ENCODE results near the gene MYO18A.
"Not testable (repeated sequence)": the region's sequence is repeated elsewhere in the genome, so short reads cannot be mapped to it uniquely, and the experiment has no call there.

MYO18A gene, protein sequence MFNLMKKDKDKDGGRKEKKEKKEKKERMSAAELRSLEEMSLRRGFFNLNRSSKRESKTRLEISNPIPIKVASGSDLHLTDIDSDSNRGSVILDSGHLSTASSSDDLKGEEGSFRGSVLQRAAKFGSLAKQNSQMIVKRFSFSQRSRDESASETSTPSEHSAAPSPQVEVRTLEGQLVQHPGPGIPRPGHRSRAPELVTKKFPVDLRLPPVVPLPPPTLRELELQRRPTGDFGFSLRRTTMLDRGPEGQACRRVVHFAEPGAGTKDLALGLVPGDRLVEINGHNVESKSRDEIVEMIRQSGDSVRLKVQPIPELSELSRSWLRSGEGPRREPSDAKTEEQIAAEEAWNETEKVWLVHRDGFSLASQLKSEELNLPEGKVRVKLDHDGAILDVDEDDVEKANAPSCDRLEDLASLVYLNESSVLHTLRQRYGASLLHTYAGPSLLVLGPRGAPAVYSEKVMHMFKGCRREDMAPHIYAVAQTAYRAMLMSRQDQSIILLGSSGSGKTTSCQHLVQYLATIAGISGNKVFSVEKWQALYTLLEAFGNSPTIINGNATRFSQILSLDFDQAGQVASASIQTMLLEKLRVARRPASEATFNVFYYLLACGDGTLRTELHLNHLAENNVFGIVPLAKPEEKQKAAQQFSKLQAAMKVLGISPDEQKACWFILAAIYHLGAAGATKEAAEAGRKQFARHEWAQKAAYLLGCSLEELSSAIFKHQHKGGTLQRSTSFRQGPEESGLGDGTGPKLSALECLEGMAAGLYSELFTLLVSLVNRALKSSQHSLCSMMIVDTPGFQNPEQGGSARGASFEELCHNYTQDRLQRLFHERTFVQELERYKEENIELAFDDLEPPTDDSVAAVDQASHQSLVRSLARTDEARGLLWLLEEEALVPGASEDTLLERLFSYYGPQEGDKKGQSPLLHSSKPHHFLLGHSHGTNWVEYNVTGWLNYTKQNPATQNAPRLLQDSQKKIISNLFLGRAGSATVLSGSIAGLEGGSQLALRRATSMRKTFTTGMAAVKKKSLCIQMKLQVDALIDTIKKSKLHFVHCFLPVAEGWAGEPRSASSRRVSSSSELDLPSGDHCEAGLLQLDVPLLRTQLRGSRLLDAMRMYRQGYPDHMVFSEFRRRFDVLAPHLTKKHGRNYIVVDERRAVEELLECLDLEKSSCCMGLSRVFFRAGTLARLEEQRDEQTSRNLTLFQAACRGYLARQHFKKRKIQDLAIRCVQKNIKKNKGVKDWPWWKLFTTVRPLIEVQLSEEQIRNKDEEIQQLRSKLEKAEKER (N-terminal part only)

DNA sequence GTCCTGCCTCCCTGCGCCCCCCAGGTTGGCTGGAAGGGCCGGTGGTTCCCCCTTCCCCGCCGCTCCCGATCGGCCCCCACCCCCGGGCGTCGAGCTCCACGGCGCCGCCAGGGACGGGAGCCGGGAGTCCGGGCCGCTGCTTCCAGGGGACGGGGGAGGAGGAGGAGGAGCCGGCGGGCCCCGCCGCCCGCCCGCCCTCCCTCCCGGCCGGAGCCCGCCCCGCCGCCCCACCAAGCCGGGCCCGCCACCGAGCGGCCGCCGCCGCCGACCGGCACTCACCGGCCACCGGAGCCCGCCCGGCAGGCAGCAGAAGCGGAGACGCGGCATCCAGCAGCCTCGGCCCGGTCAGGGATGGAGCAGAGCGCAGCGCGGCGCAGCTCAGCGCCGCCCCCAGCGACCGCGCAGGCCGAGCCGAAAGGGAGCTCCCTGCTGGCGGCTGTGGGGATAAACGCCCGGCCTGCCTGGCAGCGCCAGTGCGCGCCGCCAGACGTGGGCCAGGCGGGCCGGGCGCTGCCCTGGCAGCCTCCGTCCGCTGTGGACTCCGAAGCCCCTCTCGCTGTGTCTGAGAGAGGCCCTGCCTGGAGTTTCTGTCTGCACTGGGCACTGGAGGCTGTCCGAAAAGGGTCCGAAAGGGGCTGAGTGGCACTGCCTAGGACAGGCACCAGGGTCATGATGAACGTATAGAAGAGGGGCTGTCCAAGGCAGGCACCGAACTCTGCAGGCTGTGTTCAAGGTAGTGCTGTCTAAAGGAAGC, at the start of gene MYO18A:
Gene MYO18A, minus strand, starts transcription at position 365 of the 754 bp plus-strand sequence. CDS start 13,458 bp downstream, outside the sequence.
- no peak for TF ChIP-seq ZNF274 (IDR thresholded peaks at IDR 0.05; ENCODE audit: low read depth, low read length)
- peak within 1 kb of the TSS; percentile 27; the same call in 1 of the 2 replicates for H3K4me3 ChIP-seq (ENCODE audit: low read length)

DNA sequence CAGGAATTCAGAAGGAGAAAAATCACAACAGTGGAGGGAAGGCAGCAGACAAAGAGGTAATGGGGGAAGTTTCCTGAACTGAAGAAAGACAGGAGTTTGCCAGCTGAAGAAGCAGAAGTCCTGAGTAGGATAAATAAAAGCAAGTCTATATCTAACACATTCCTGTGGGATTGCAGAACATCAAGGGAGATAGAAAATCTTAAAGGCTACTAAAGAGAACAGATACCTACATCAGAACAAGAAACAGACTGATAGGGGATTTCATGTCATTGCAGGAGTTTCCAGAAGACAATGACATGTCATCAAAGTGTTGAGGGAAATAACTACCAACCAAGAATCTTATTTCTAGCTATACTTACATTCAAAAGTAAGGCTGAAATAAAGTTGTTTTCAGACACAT, 45.2 kb upstream of the MYO18A start:
- no peak overlapping the region for H3K4me3 ChIP-seq (ENCODE audit: low read length)
- TF ChIP-seq ZNF274 (IDR thresholded peaks at IDR 0.05; ENCODE audit: low read depth, low read length), result no peak

DNA sequence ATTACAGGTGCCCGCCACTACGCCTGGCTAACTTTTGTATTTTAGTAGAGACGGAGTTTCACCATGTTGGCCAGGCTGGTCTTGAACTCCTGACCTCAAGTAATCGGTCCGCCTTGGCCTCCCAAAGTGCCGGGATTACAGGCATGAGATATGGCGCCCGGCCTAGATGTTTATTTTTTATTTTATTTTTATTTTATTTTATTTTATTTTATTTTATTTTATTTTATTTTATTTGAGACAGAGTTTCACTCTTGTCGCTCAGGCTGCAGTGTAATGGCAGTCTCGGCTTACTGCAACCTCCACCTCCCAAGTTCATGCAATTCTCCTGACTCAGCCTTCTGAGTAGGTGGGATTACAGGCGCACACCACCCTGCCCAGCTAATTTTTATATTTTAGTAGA, 41.1 kb upstream of the MYO18A start:
- H3K4me3 ChIP-seq (ENCODE audit: low read length), result not testable (repeated sequence)

DNA sequence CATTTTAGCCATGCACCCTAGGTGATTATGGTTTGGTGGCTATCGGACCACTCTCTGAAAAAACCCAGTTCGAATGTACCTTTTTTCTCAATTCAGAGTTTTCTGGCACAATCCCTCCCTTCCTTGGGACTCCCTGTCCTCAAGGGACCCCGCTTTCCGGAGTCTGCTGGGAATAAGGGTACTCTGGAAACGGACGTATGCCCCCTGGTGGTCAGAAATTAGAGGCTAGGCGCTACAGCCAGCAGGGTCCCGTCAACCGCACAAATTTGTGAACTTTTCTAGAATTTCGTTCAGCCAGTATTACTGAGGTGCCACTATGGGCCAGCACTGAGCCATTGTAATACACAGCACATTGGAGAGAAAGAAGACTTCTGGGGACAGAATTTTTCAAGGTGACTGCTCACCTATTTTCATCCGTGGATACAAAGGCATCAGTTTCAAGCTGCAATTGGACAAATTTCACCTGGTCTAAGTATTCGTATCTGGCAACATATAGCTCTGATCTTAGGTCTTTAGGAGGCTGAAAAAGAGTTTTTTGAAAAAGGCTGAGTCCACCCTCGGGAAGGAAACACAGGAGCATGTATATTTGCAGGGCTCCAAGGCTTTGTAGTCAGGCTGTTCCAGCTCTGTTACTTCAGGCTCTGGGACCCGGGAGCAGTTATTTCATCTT, 39.3 kb upstream of the MYO18A start:
- H3K4me3 ChIP-seq (ENCODE audit: low read length), result no peak overlapping the region

DNA sequence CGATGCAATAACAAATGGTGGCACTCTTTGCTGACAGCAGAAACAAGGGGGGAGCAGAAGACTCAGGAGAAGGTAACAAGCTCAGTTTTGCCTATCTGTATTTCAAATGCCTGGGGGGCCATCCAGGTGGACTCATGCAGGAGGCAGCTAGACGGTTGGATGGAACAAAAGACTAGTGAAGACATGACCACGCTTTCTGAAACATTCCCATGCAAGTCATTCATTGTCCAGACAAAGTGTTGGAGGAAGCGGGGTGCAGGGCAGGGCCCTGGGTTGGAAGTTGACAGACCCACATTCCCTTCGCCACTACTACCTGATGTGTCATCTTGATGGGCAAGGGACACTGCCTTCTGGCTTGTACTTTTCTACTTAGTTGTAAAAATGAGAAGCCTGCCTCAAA, 36.7 kb upstream of the MYO18A start:
- no peak overlapping the region for H3K4me3 ChIP-seq (ENCODE audit: low read length)
- TF ChIP-seq ZNF274 (IDR thresholded peaks at IDR 0.05; ENCODE audit: low read depth, low read length), result no peak

More for the DNA sequence above, 39.3 kb upstream of the MYO18A start:
- TF ChIP-seq ZNF274 (IDR thresholded peaks at IDR 0.05; ENCODE audit: low read depth, low read length), result no peak

DNA sequence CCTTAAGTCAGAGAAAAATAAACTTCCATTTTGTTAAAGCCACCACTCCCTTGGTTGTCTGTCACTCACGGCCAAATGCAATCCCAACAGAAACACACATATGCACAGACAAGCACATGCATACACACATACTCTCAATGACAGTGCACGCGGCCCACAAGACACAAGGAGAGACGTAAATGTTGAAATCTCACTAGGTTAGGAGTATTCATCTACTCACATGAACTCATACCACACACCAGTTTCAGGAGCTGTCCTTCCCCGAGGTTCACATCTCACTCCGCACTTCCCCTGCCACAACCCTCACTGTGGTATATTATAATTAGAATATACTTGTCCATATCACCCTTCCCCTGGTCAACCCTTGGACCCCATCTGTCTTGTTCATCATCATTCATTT, 36.0 kb upstream of the MYO18A start:
- no peak overlapping the region for H3K4me3 ChIP-seq (ENCODE audit: low read length)
- TF ChIP-seq ZNF274 (IDR thresholded peaks at IDR 0.05; ENCODE audit: low read depth, low read length), result no peak

DNA sequence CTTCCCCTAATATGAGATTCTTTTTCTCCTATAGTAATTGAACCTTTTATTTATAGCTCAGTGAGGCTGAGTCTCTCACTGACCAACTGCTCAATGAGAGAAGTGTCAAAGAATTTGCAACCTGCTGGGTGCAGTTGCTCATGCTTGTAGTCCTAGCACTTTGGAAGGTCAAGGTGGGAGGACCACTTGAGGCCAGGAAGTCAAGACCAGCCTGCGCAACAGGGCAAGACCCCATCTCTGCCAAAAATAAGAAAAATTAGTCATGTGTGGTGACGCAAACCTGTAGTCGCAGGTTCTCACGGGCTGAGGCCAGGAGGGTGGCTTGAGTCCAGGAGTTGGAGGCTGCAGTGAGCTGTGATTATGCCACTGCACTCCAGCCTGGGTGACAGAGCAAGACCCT, 35.5 kb upstream of the MYO18A start:
- no peak overlapping the region for H3K4me3 ChIP-seq (ENCODE audit: low read length)
- no peak for TF ChIP-seq ZNF274 (IDR thresholded peaks at IDR 0.05; ENCODE audit: low read depth, low read length)

DNA sequence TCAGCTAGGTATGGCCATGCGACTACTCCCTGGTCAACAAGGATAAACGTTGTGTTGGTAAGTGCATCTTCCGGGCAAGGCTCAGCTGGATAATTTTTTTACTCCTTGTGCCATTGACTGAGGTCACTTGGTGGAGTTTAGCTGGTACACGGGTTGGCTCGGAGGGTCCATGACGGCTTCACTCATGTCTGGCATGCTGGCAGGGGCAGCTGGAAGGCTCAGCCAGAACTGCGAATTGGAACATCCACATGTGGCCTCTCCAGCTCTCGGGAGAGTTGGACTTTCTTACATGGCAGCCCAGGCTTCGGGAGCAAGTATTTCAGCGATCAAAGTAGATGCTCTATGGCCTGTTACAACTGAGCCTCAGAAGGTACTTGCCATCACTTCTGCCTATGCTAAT, 35.0 kb upstream of the MYO18A start:
- H3K4me3 ChIP-seq (ENCODE audit: low read length), result no peak overlapping the region
- no peak for TF ChIP-seq ZNF274 (IDR thresholded peaks at IDR 0.05; ENCODE audit: low read depth, low read length)

DNA sequence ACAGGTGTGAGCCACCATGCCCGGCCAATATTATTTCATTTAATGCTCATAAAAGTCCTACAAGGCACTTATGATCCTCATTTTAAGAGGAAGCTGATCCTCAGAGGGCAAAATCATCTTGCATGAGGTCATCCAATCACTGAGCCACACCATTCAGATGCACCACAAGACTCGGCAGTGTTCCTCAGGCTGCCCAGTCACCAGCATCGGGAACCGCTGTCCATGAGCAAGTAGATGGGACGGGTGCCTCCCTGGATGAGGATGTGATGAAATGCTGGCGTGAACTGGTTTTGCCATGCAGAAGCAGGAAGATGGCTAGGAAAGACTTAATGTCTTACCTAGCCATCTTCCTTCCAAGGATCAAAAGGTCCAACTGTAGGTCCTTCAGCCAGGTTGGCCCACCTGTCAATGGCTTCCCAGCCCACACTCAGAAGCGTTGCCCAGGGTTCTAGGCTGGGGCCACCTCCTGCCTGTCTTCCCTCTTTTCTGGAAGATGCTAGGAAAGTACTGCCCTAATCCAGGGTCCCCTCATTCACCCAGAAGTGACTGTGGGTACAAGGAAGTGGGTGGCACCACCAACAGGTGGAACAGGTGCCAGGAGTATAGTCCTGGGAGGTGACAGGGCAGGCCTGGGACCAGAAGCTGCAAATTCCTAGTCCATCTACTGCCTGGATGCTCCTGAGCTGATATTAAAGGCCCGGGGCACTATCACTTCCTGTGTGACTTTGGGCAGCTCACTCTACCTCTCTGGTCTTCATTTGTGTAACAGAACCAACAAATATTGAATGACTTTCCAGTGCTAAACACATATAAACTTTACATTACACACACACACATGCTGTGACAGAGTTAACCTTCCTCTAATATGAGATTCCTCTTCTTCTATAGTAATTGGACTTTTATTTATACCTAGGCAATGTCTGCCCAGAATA, 34.3 kb upstream of the MYO18A start:
- TF ChIP-seq ZNF274 (IDR thresholded peaks at IDR 0.05; ENCODE audit: low read depth, low read length), result no peak
- H3K4me3 ChIP-seq (ENCODE audit: low read length), result no peak overlapping the region

DNA sequence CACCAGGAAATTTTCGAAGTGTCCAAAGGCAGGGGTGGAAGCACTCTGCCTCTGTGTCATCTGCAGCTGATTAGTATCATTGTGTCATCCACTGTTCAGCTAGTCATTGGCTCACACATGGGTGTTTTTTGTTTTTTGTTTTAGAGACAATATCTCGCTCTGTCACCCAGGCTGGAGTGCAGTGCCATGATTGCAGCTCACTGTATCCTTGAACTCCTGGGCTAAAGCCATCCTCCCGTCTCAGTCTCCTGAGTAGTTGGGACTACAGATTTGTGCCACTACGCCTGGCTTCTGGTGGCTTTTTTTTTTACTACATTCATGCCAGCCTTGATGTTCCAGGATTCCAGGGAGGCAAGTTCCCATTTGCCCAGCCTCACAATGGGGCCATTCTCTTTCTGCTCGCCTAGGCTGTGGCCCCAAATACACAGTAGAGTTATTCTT, 32.5 kb upstream of the MYO18A start:
- TF ChIP-seq ZNF274 (IDR thresholded peaks at IDR 0.05; ENCODE audit: low read depth, low read length), result no peak

DNA sequence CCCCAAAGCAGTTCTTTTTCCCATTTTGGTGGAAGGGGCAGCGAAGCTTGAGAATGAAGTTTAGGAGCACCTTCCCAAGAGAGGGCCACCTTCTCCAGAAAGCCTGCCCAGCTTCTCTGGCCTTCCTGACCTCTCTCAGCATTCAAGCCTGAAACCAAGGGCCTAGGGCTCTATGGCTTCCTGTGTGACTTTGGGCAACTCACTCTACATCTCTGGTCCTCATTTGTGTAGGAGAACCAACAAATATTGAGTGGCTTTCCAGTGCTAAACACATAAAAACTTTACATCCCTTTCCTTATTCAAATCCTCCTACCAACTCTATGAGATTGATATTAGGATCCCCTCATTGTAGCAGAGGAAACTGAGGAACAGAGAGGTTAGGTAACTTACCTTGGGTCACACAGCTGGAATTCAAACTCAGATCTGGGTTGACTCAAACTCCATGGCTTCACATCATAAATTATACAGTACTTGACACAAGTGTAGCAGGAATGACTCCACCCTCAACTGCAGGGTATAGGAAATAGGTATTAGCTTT, 32.0 kb upstream of the MYO18A start:
- no peak overlapping the region for H3K4me3 ChIP-seq (ENCODE audit: low read length)
- TF ChIP-seq ZNF274 (IDR thresholded peaks at IDR 0.05; ENCODE audit: low read depth, low read length), result no peak

More for the DNA sequence above, 32.5 kb upstream of the MYO18A start:
- no peak overlapping the region for H3K4me3 ChIP-seq (ENCODE audit: low read length)

DNA sequence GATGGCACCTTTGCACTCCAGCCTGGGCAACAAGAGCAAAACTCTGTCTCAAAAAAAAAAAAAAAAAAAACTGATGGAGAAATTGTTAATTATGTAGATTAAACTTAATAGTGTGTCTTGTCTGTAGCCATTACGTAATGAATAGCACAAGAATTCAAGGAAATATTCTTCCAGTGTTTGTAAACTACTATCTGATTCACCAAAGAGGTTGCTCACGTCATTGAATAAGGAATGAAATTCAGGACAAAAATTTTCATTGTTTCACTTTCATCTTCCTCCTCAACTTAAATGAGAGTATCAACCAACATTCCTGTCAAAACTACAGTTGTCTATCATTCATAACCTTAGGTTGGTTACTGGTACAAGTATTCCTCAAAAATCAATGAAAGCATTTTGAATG, 30.7 kb upstream of the MYO18A start:
- H3K4me3 ChIP-seq (ENCODE audit: low read length), result no peak overlapping the region
- TF ChIP-seq ZNF274 (IDR thresholded peaks at IDR 0.05; ENCODE audit: low read depth, low read length), result no peak

Data from GM08714 (cell line).